ENCODE measurements around the gene IRX5.

Gene IRX5

DNA sequence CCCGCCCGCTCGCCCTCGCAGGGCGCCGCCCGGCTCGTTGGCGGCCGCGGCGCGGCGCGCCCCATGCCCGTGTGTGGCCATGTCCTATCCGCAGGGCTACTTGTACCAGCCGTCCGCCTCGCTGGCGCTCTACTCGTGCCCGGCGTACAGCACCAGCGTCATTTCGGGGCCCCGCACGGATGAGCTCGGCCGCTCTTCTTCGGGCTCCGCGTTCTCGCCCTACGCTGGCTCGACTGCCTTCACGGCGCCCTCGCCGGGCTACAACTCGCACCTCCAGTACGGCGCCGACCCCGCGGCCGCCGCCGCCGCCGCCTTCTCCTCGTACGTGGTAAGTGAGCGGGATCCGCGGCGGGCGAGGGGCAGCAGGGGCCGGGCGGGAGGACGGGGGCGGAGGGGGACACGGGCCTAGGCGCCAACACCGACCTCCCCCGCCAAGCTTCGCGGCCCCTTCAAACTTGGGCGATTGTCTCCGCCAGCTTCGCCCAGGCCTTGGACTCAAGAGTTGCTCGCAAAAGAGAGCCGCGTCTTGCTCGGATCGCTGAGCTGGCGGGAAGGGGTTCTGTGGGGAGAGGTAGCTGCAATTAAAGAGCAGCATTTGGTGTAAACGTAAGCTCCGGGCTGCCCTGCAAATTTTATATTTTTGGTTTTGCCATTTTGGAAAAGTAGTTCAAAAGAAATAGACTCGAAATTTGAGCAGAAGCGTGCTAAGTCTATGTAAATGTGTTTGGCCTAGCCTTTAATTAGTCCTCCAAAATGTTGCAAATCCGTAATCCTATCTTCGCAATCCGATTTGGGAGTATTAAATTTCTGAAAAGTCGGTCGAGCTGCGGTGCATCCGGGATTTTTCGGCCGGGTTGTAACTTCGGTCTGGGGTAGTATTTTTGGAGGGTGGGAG, 702 bp downstream of the IRX5 start:
- DNase-seq: no peak

DNA sequence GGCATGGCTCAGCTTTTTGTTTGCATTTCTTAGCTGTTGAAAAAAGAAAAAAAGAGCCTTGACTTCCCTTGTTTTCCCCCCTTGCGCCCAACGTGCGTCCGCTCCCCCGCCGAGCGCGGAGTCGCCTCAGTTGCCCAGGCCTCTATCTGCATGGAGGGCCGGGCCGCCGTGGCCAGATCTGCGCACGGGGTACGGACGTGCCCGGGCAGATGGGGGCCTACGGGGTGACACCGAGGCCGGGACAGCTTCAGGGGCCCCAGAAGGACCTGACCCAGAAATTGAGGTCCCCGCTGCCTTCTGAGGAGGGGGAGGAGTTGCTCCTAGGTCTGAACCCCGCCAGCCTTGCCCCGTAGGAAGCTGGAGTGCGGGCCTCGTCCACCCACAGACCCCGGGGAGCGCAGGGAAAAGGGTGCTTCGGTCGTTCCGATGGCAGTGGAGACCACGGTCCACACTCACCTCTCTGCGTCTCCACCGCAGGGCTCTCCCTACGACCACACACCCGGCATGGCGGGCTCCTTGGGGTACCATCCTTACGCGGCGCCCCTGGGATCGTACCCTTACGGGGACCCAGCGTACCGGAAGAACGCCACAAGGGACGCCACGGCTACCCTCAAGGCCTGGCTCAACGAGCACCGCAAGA, 1.5 kb downstream of the IRX5 start:
- DNase-seq: no peak

DNA sequence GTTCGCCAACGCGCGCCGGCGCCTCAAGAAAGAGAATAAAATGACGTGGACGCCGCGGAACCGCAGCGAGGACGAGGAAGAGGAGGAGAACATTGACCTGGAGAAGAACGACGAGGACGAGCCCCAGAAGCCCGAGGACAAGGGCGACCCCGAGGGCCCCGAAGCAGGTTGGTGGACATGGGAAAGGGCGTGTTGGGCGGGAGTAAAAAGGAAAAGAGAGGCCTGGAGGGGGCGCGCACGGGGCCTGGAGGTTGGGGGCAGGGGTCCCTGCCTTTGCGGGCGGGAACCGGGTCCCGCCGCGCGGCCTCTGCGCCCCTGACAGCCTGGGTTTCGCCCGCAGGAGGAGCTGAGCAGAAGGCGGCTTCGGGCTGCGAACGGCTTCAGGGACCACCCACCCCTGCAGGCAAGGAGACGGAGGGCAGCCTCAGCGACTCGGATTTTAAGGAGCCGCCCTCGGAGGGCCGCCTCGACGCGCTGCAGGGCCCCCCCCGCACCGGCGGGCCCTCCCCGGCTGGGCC, 2.1 kb downstream of the IRX5 start:
- DNase-seq: no peak

DNA sequence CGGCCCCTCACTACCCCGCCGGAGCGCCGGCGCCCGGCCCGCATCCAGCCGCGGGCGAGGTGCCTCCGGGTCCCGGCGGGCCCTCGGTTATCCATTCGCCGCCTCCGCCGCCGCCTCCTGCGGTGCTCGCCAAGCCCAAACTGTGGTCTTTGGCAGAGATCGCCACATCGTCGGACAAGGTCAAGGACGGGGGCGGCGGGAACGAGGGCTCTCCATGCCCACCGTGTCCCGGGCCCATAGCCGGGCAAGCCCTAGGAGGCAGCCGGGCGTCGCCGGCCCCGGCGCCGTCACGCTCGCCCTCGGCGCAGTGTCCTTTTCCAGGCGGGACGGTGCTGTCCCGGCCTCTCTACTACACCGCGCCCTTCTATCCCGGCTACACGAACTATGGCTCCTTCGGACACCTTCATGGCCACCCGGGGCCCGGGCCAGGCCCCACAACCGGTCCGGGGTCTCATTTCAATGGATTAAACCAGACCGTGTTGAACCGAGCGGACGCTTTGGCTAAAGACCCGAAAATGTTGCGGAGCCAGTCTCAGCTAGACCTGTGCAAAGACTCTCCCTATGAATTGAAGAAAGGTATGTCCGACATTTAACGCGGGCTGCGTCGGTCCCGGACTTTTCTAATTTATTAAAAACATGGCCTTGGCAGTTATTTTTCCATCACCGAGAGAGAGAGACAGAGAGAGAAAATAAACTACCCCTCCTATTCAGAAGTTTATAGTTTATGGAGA, 2.8 kb downstream of the IRX5 start:
- DNase-seq: no peak

DNA sequence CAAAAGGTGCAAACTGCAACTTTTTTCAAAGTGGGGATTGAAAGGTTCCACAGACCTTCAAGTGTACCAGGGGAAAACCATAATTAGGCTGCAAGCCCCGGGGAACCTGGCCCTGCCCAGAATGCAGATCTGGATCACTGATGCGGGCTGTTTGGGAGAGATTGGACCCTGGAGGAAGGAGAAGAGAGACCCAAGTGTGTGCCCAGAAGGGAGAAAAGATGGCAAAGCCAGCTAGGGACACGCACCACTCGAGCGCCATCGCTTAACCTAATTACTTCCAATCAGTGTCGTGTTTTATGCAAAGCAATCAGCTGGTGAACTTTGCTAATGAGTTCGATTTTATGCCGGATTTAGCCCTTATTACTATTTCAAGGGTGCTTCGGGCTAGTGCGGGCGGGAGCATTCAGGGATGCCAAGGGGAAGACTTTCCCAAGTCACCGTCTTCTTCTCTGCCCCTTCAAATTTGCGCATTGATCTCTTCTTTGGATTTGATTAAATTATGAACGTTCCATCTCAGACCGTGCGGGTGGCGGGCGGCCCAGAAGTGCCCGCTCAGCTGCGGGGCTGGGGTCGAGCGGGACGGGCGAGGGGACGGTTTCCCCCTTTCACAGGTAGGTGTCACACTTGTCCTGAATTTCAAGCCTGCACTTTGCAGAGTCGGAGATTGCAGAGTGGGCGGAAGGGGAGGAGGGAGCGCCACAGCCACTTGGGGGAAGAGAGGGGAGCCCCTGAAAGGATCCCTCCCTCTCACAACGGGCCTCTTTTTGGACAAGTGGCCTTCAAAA, 4.0 kb downstream of the IRX5 start:
- DNase-seq: no peak

DNA sequence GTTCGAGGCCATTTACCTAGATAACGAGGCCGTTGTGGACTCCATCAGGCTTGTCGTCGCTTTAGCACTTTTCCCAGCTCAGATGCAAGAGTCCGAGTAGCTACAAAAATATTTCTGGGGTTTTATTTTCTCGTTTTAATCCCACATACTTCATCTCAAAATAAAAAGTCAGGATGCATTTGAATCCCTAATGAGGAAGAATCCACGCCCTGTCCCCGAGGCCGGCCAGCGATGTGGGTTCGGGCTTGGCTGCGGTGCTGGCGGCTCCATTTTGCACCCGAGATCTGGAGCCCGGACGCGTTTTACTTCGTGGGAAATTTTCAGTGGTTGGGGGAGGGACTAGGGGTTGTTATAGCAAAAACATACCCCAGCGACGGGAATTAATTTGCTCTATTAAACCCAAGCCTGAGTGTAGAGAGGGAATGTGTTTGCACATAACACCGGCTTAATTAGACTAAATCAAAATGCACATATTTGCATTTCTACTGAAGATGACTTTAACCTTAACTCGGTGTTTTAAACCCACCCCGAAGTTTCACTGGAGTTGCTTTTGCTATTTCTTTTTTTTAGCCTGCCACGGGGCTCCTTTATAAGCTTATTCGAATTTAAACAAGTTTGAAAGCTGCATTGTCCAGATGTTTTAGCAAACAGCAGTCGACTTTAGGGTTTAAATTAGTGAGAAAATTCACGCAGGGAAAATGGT, 4.8 kb downstream of the IRX5 start:
- no peak for DNase-seq

DNA sequence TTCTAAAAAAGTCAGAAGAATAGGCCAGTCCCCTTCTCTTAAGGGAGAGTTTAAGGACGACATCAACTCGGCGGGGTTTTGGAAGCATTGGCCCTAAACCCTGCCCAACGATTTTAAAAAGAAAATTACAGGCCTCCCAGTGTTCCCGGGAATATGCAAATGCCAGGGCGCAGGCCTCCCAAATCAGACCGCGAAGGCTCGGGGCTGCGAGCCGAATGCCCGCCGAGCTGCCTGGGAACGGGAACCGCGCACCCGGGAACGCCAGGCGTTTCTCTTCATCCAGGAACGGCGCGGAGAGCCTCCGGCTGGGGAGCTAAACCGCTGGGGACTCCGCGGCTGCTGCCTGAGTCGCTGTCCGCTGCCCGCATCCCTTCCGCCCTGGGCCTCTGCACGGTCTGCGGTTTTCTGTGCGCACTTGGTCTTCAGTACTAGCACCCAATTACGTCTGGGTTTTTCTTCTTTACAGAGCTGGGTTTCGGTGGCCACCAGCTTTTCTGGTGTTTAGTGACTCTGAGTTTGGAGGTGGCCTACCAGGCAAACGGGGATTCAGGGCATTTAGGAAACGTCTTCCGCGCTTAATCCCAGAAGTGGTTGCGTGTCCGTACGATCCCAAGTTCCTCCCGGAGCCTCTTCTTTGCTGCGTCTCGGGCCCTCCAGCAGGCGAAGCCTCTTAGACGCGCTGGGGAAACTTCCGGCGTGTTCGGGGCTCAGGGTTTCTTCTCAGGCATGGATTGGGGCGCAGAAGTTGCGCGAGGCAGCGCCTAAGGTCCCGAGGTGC, 5.7 kb downstream of the IRX5 start:
- no peak for DNase-seq

DNA sequence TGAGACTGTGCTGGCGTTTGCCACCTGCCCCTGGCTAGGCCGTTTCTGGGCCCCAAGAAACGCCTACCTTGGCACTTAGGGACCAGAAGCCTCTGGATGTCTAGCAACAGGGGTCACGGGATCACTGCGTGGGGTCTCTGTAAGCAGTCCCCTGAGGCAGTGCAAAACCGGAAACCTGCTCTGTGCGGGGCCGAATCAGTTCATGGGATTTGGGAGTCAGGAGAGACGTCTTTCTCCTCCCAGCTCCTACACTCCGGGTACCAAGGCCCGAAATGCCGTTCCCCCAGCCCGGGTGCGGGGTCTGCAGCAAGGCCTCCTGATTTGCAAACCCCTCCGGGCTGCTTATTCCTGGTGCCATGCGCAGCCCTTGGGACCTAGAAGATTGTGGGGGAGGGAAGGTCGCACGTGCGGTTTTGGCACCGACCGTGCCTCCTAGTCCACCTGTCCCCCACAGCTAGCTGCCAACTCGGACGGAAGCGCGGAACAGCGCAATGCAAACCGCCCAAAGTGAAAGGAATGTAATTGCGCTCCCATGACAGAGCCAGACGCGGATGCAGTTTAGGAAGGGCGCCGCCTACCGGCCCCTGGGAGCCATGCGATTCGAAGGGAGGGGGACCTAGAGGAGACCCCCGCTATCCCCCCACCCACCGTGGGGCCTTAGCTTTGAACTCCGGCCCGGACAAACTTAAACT, 6.5 kb downstream of the IRX5 start:
- no peak for DNase-seq

DNA sequence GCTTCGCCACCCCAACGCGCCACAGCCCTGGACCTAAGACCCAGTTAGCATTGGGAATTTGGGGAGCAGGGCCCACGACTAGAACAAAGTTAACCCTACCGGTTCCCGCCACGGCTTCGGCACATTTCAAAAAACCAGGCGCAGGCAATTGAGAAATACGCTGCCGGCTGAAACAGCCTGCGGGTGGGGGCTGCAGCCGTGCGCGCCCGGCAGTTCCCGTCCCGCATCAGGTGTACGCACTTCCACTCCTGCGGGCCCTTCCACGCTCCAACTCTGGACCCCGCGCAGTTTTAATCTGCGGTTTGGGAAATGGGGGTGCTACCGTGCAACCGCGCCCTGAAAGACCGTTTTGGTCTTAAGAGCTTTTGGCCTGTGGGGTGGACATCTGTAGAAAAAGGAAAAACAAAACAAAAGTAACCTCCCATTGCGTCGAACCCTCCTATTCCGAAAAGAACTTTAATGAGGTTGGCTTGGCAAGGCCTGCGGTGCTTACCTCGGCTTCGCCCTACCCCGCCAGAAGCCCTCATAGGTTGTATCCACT, 7.1 kb downstream of the IRX5 start:
- no peak for DNase-seq

DNA sequence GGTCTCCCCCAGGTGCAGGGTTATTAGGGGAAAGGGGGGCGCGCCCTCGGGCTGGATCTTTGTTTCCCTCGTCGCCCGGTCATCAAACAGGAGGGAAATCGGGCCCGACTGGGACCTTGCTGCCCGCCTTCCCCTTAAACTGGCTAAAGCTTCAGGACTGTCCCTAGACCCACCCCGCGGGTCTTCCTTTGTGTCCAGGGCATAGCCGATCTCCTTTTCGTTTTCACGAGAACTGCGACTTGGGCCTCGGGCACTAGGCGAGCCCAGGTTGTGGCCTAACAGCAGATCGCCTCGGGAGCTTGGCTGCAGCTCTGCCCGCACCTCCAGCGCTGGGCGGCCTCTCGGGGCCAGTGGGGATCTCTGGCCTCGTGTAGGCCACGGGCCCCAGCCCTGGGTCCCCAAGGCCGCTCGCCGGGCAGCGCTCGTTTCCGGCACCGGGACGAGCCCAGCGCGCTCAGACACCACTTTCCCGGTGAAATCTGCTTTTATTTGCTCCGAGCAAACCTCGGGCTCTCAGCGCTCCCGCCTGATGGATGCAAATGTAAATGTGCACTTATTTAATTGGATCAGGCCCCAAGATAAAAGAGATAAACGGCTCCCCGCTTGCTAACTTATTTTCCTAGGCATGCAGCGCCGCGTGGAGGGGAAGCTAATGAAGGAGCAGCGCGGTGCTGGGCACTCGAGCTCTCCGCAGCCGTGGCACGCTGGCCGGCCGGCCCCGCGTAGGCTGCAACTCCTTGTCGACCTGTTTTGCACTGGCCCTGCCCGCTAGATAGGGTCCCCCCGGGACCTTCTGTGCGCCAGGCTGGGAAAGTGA, 7.8 kb downstream of the IRX5 start:
- DNase-seq: no peak

DNA sequence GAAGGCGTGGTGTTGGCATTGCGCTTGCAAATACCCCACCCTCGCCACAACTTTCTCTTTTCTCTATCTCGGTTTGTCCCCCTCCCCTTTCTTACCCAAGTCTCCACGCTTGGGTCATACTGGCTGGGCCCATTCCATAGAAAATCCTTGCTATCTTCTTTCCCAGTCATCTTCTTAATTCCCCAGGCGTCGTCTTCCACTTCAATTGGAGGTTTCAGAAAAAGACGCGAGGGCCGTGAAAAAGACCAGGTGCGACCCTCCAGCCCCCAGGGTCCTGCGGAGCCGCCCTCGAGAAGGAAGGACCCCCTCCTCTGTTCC, 8.3 kb downstream of the IRX5 start:
- no peak for DNase-seq

DNA sequence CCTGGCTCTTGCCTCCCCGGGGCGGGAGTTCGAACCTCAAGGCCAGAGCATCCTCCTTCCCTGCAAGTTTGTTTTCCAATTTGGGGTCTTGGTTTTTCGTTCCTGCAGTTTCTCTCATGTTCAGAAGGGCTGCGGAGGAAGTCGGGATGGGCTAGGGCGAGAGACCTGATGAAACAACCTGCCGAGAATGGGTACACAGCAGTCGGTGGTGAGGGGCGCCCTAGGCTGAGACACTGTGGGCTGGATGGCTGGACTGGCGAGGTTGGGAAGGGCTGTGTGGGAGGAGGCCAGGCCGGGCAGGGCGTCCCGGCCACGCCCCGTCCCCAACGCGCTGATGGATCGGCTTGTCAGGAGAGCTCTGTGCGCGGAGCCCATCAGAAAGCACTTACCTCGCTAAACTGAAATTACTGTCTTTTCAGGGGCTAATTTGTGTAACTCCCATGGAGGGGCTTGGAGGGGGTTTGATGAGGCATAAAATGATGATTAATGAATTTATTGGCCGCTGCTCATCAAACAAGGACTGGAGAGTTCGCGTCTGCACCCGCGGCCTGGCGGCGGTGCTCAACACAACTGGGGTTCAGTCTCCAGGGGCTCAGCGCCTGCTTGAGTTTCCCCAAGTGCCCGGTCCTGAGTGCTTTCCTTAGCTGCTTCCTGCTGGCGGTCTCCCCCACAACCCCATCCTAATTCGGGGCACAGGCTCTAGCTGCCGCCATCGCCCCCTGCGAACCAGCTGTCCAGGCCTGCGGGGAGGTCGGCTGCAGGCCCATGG, 9.0 kb downstream of the IRX5 start:
- DNase-seq: no peak

DNA sequence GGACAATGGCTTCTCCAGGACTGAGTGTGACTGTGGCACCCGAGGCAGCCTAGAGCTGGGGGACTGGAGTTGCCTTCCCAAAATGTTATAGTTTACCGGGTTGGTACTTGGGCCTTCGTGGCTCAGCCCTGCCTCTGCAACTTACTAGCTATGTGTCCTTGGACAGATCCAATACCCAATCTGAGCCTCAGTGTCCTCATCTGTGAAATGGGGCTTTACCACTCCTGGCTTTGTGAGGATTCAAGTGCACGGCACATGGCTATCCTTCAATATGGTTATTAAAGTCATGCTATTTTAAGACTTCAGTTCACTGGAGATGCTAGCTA, 9.6 kb downstream of the IRX5 start:
- DNase-seq: no peak

DNA sequence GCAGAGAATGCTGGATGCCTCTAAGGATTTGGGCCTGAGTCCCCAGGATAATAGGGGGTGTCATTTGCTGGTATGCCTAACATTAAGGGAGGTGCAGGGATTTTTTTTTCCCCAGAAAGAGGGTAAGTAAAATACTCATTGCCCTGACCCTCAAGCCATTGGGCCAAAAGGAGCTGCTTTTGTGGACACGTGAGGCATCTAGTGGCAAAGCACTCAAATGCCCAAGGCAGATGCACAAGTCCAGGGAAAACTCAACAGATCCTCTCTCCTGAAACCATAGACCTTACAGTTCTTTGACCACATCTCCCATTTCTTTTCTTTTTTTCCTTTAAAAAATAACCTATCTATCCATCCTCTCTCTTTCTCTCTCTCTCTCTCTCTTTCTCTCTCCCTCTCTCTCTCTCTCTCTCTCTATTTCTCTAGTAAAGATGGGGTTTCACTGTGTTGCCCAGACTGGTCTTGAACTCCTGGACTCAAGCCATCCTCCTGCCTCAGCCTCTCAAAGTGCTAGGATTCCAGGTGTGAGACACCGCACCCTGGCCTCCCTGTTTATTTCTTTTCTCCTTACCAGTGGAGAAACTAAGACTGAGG, 11.8 kb downstream of the IRX5 start:
- DNase-seq: no peak

DNA sequence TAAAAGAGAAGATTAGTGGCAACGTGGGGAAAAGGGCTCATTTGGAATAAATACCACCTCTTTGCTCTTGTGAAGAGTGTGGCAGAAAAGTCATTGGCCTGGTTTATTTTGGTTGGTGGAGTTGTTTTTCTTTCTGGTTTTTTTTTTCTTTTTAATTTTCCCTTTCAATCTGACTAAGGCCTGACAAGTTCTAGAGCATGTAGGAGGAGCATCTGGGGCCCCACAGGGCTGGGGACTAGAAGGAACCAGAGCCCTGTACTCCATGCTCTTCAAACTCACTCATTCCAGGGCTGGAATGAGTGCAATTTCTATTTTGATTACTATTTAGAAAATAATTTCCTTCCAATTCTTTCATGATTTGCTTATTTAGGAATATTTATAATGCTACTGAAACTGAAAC, 13.3 kb downstream of the IRX5 start:
- no peak for DNase-seq

DNA sequence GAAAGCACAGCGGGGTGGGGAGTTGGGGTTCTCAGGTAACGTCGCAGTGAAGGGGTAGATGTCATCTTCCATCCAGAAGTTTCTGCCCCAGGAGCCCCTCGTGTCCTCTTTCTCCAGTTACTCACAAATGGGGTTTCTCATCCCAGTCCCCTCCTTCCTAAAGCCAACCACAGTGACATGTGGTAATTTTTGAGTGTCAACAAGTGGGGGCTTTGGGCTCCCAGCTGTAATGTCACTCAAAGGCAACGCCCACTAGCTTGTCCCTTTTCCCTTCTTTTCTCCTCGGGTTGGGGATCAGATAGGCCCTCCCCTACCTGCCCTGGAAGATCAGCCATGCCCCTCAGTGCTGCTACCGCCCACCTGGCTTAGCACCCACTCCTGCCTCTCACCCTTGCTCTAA, 14.4 kb downstream of the IRX5 start:
- no peak for DNase-seq

DNA sequence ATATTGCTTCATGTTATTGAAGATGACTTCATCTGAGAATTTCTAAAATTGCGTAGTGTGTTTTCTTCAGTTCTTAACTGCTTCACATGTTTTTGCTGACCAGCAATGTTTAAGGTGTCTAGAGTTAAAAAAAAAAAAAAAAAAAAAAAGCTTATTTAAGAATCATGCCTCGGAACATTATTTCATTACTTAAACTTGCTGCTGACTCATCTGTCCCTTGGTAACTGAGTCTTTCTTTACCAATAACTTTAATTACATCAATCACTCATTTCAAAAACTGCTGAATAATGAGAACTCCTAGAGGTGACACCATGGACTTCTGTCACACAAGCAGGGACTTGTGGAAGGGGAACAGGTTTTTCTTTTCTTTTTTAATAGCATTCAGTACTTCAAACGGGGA, 16.2 kb downstream of the IRX5 start:
- DNase-seq: no peak

DNA sequence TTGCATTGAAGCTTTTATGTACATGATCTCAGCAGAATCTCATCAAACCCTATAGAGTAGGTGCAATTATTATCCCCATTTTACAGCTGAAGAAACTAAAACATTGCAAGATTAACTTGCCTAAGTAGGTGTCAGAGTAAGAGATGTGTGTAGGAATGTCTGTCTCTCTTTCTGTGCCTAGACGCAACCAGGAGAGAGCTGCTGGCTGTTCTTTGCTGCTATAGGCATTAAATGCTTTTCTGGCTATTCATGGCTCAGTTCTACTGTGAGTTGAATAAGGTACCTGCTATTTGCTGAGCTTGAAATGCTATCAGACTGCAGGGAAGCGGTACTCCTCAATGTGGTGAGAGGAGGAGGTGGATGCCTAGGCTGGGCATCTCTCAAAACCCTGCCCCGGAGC, 17.0 kb downstream of the IRX5 start:
- no peak for DNase-seq

DNA sequence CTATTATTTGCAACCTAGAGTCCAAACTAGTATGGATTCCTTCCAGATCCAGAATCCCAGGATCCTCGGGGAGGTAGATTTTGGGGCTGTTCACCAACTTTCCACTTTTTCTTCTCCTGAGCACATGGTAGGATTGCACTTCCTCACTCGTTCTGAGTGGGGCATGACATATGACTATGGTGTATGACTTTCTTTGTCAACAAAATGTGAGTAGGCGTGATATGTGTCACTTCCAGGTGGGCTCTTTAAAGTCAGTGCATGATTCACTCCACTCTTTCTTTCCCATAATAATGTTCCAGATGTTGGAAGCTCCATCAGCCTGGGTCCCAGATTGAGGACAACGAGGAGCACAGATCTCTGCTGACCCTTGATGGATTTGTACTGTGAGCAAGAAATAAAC, 21.5 kb downstream of the IRX5 start:
- DNase-seq: no peak

All from NCI-H1436 treated with DMSO at 0.1 percent for 48 hours (cell line).